T-helper 1 cell treated with Interleukin-12 subunit alpha and Interleukin-12 subunit beta and Interleukin-4 antibody, amounts not matched to agents 30 μg/mL and 1 μg/mL, for 36 hours (primary cell): ENCODE data around the gene LDHB.
A peak's percentile ranks its signal among the peaks of the same experiment; 100 is the strongest.

Experiments used
- H3K27ac Mint-ChIP-seq: one replicate; pipeline ENCODE4 v1.8.0; 2021; ENCODE audit warnings: mild to moderate bottlenecking, mixed read lengths
- H3K27me3 Mint-ChIP-seq: one replicate; pipeline ENCODE4 v1.8.0; 2021; ENCODE audit warnings: low read depth, mixed read lengths
- H3K36me3 Mint-ChIP-seq: one replicate; pipeline ENCODE4 v1.8.0; 2021; ENCODE audit warnings: low read depth, mixed read lengths
- H3K4me1 Mint-ChIP-seq: one replicate; pipeline ENCODE4 v1.8.0; 2021; ENCODE audit warnings: low read depth, mixed read lengths
- H3K4me3 Mint-ChIP-seq: one replicate; pipeline ENCODE4 v1.8.0; 2021; ENCODE audit warnings: mild to moderate bottlenecking, moderate library complexity, mixed read lengths
- H3K9me3 Mint-ChIP-seq: one replicate; pipeline ENCODE4 v1.8.0; 2021; ENCODE audit warnings: mixed read lengths

Gene LDHB

GRCh38 chr12:21657326-21658077 is at the start of gene LDHB:
Gene LDHB (minus strand): TSS chr12:21657842. CDS start chr12:21654671, 3,171 bp downstream.
- Mint-ChIP-seq H3K27ac (peak within 1 kb of the TSS; percentile 98), H3K4me1 (peaks cover 37% of the 10 kb centered on the region), H3K27me3 (no peaks in the 10 kb centered on the region), H3K9me3 (no peaks in the 10 kb centered on the region), H3K4me3 (peak within 1 kb of the TSS; percentile 98), H3K36me3 (peaks cover 31% of the 10 kb centered on the region)

GRCh38 chr12:21704847-21705246 is 47.2 kb upstream of the LDHB start:
- Mint-ChIP-seq H3K36me3 (no peaks in the 10 kb centered on the region), H3K27me3 (peaks cover 5% of the 10 kb centered on the region), H3K4me1 (peaks cover 2% of the 10 kb centered on the region), H3K4me3 (no peak overlapping the region), H3K9me3 (no peaks in the 10 kb centered on the region), H3K27ac (no peak overlapping the region)

- H3K9me3 Mint-ChIP-seq: no peaks in the 10 kb centered on the region
- no peaks in the 10 kb centered on the region for H3K27me3 Mint-ChIP-seq
- no peak overlapping the region for H3K4me3 Mint-ChIP-seq
These were observed 42.2 kb upstream of the LDHB start for GRCh38 chr12:21699851-21700250.

GRCh38 chr12:21697904-21698630 is 40.4 kb upstream of the LDHB start:
- H3K4me3 Mint-ChIP-seq: no peak overlapping the region
- H3K9me3 Mint-ChIP-seq: no peaks in the 10 kb centered on the region
- no peaks in the 10 kb centered on the region for H3K27me3 Mint-ChIP-seq
- no peak overlapping the region for H3K27ac Mint-ChIP-seq
- H3K36me3 Mint-ChIP-seq: no peaks in the 10 kb centered on the region
- peaks cover 3% of the 10 kb centered on the region for H3K4me1 Mint-ChIP-seq

More at GRCh38 chr12:21699851-21700250, 42.2 kb upstream of the LDHB start:
- H3K4me1 Mint-ChIP-seq: peaks cover 3% of the 10 kb centered on the region
- H3K27ac Mint-ChIP-seq: no peak overlapping the region
- no peaks in the 10 kb centered on the region for H3K36me3 Mint-ChIP-seq

- H3K27me3 Mint-ChIP-seq: no peaks in the 10 kb centered on the region
- no peaks in the 10 kb centered on the region for H3K36me3 Mint-ChIP-seq
- no peak overlapping the region for H3K27ac Mint-ChIP-seq
- H3K4me1 Mint-ChIP-seq: peaks cover 3% of the 10 kb centered on the region
- H3K4me3 Mint-ChIP-seq: no peak overlapping the region
- H3K9me3 Mint-ChIP-seq: no peaks in the 10 kb centered on the region
These were observed 39.0 kb upstream of the LDHB start for GRCh38 chr12:21696625-21697024.

GRCh38 chr12:21695986-21696385 is 38.3 kb upstream of the LDHB start:
- H3K27ac Mint-ChIP-seq: no peak overlapping the region
- H3K27me3 Mint-ChIP-seq: no peaks in the 10 kb centered on the region
- no peak overlapping the region for H3K4me3 Mint-ChIP-seq
- H3K4me1 Mint-ChIP-seq: peaks cover 5% of the 10 kb centered on the region
- H3K36me3 Mint-ChIP-seq: no peaks in the 10 kb centered on the region
- no peaks in the 10 kb centered on the region for H3K9me3 Mint-ChIP-seq

GRCh38 chr12:21694660-21695059 is 37.0 kb upstream of the LDHB start:
- Mint-ChIP-seq H3K4me1 (peaks cover 15% of the 10 kb centered on the region), H3K27ac (no peak overlapping the region), H3K4me3 (no peak overlapping the region), H3K27me3 (no peaks in the 10 kb centered on the region), H3K9me3 (peaks cover 4% of the 10 kb centered on the region), H3K36me3 (peaks cover 2% of the 10 kb centered on the region)

GRCh38 chr12:21691515-21691914 is 33.9 kb upstream of the LDHB start:
- Mint-ChIP-seq H3K27me3 (no peaks in the 10 kb centered on the region), H3K27ac (no peak overlapping the region)

GRCh38 chr12:21690704-21691368 is 33.2 kb upstream of the LDHB start:
- Mint-ChIP-seq H3K27me3 (no peaks in the 10 kb centered on the region), H3K4me3 (peak overlapping the region; percentile 2), H3K36me3 (peaks cover 5% of the 10 kb centered on the region), H3K4me1 (peaks cover 12% of the 10 kb centered on the region), H3K9me3 (peaks cover 14% of the 10 kb centered on the region), H3K27ac (peak overlapping the region; percentile 0)

More at GRCh38 chr12:21691515-21691914, 33.9 kb upstream of the LDHB start:
- Mint-ChIP-seq H3K9me3 (peaks cover 14% of the 10 kb centered on the region), H3K36me3 (peaks cover 5% of the 10 kb centered on the region), H3K4me1 (peaks cover 12% of the 10 kb centered on the region), H3K4me3 (no peak overlapping the region)

GRCh38 chr12:21683115-21683514 is 25.5 kb upstream of the LDHB start:
- no peak overlapping the region for H3K4me3 Mint-ChIP-seq
- H3K27ac Mint-ChIP-seq: no peak overlapping the region
- no peaks in the 10 kb centered on the region for H3K9me3 Mint-ChIP-seq
- H3K4me1 Mint-ChIP-seq: peaks cover 13% of the 10 kb centered on the region
- peaks cover 6% of the 10 kb centered on the region for H3K27me3 Mint-ChIP-seq
- H3K36me3 Mint-ChIP-seq: no peaks in the 10 kb centered on the region

- H3K4me1 Mint-ChIP-seq: peaks cover 19% of the 10 kb centered on the region
- H3K27me3 Mint-ChIP-seq: peaks cover 6% of the 10 kb centered on the region
- no peak overlapping the region for H3K27ac Mint-ChIP-seq
- H3K9me3 Mint-ChIP-seq: no peaks in the 10 kb centered on the region
- no peaks in the 10 kb centered on the region for H3K36me3 Mint-ChIP-seq
- no peak overlapping the region for H3K4me3 Mint-ChIP-seq
These were observed 21.3 kb upstream of the LDHB start for GRCh38 chr12:21678959-21679358.

GRCh38 chr12:21677622-21678277 is 20.1 kb upstream of the LDHB start:
- Mint-ChIP-seq H3K36me3 (no peaks in the 10 kb centered on the region), H3K27me3 (no peaks in the 10 kb centered on the region), H3K27ac (no peak overlapping the region), H3K4me1 (peaks cover 19% of the 10 kb centered on the region), H3K4me3 (no peak overlapping the region), H3K9me3 (no peaks in the 10 kb centered on the region)

- Mint-ChIP-seq H3K27me3 (peaks cover 2% of the 10 kb centered on the region), H3K4me1 (peaks cover 19% of the 10 kb centered on the region), H3K4me3 (no peak overlapping the region), H3K9me3 (no peaks in the 10 kb centered on the region), H3K36me3 (no peaks in the 10 kb centered on the region), H3K27ac (no peak overlapping the region)
These were observed 19.6 kb upstream of the LDHB start for GRCh38 chr12:21677204-21677603.

GRCh38 chr12:21676776-21677175 is 19.1 kb upstream of the LDHB start:
- Mint-ChIP-seq H3K4me3 (no peak overlapping the region), H3K27ac (no peak overlapping the region), H3K27me3 (peaks cover 5% of the 10 kb centered on the region), H3K36me3 (no peaks in the 10 kb centered on the region), H3K9me3 (no peaks in the 10 kb centered on the region), H3K4me1 (peaks cover 19% of the 10 kb centered on the region)
